ENCODE measurements around the gene ITGB2.
A peak's percentile ranks its signal among the peaks of the same experiment; 100 is the strongest.

The ITGB2 gene

DNA sequence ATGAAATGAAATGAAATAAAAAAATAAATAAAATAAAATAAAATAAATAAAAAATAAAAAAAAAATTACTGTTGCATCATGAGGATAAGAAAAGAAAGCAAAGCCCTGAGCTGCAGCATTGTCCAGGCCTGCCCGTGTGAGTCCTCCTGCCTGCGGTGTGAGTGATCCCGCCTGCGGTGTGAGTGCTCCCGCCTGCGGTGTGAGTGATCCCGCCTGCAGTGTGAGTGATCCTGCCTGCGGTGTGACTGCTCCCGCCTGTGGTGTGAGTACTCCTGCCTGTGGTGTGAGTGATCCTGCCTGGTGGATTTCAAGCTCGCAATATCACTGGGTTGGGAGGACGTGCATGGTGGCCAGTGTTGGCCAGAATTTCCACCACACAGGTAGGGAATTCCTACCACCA, 24.8 kb downstream of the ITGB2 start:
- DNase-seq = no peak

DNA sequence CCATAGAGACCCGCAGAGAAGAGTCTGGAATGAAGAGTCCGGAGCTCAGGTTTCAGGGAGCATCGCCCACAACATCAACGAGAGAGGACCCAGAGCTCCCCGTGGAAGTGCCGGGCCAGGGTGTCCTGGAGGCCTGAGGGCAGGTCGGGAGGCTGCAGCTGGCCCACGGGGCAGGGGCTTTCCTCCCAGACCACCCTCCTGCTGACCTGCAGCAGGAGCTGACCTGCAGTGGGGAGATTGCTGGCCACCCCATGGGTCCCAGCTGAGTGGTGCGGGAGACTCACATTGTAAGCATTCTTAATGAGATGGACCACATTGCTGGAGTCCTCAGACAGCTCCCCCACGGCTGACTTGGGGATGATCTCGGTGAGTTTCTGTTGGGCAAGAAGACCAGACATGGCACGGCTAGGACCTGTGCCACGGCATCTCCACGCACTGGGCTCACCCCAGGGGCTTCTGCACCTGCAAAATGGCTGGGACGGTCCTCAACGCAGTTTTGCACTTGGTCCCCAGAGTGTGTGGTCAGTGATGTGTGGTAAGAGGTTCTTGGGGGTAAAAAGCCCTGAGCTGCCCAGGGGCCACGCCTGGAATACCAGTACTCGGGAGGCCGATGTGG, 25.9 kb downstream of the ITGB2 start:
- no peak for DNase-seq

DNA sequence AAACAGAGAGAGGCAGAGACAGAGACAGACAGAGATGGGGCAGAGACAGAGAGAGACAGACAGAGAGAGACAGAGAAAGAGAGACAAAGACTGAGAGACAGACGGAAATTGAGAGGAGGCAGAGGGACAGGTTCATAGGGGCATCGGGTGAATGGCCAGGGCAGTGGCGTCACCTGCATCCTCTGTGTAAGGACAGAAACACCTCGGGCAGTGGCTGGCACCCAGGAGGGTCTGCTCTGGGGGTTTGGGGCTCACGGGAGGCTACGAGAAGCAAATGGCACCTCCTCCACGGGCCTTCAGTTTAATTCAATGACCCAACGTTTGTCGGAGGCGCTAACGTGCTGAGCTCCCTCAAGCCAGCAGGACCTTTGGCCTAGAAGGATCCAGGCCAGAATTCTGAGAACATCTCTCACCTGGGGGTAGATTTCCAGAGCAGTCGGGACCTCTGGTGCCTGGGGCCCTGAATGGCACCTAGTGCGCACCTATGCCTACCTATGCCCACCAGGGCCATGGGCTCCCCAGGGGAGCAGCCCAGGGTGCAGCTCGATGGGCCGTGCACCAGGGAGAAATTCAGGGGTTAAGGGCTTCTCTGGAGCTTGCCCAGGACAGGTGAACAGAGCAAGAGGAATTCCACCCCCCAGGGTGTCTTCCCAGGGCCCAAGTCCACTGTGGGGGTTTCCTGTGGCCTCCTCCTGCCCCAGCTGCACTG, 26.6 kb downstream of the ITGB2 start:
- no peak for DNase-seq

DNA sequence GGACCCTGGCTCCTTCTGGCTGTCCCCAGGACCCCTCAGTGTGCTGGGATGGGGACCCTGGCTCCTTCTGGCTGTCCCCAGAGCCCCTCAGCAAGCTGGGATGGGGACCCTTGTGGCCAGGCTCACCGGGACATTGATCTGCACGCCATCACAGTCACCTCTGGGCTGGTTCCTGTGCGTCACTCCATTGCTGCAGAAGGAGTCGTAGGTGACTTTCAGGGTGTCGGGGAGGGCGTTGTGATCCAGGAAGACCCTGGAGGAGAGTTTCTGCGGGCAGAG, 27.5 kb downstream of the ITGB2 start:
- no peak for DNase-seq

DNA sequence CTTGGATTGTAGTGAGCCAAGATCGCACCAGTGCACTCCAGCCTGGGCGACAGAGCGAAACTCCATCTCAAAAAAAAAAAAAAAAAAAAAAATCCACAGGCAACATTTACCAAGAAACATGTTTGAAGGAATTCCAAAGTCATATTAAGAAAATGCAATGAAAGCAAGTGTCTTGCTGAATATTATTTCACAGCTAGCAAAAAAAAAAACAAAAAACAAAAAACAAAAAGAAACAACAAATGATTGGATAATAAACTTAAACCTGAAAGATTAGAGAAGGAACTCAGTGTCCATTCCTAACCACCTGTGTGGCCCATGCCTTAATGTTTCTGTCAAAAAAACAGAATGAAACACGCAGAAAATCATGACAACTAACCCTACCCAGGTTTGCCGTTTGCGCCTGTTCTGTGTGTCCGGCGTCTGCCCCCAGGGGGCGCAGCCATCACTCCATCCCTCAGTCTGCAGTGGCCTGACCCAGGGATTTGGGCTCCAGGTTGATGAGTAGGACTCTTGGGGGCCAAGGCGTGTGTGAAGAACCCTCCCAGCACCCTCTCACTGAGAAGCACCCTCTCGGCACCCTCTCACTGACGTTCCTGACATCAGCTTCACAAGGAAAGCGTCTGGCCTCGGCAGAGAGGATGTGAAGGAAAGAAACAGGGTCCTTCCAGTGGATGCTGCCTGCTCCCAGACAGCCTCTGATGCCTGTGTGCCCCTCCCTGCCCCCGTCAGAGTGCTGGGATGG, 28.0 kb downstream of the ITGB2 start:
- DNase-seq = peak; percentile 72

DNA sequence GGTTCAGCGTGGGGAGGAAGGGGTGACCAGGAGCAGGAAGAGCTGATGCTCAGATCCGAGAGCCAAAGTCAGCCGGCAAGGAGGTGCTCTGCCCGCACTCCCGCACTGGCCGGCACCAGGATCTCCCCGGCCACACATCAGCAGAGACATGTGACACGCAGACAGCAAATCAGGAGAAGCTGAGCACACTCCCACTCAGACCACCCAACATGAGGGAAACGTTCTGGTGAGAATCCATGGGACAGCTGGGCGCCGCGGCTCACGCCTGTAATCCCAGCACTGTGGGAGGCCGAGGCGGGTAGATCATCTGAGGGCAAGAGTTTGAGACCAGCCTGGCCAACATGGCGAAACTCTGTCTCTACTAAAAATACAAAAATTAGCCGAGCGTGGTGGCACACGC, 28.6 kb downstream of the ITGB2 start:
- DNase-seq = no peak

DNA sequence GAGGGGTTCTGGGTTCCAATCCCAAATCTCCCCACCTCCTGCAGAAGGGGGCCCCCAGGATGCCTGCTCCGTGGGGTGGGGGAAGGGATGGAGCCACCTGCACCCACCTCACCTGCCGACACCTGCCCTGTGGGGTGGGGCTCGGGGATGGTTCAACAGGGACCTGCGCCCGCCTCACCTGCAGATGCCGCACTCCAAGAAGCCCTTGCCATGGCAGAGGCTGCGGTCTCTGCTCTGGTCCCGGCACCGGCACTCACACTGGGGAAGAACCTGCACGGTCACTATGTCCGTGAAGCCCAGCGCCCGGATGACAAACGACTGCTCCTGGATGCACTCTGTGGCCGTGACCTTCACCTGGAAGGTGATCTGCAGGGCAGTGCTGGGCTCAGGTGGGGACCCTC, 29.1 kb downstream of the ITGB2 start:
- DNase-seq = no peak

DNA sequence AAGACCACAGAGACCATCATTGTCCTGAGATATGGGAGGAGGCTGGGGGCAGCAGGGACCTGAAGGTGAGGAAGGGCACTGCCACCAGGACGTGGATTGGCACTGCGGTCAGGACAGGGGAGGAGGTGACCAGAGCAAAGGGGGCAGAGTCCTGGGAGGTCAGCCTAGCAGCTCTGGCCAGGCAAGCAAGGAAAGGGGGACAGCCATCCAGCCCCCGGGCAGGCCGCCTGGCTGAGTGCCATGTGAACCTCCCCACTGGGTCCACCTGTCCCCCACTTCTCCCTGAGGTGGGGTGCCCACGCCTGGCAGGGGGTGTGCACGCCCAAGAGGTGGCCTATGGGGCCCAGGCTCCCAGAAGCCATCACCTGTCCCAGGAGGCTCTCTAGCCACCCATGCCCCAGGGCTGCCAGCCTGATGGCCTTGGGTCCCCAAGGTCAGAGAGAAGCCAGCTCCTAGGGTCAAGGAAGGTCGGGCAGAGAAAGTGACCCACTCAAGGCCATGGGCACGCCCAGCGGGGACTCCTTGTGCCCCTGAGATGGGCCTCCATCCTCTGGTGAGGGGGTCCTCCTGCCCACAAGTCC, 29.6 kb downstream of the ITGB2 start:
- no peak for DNase-seq

DNA sequence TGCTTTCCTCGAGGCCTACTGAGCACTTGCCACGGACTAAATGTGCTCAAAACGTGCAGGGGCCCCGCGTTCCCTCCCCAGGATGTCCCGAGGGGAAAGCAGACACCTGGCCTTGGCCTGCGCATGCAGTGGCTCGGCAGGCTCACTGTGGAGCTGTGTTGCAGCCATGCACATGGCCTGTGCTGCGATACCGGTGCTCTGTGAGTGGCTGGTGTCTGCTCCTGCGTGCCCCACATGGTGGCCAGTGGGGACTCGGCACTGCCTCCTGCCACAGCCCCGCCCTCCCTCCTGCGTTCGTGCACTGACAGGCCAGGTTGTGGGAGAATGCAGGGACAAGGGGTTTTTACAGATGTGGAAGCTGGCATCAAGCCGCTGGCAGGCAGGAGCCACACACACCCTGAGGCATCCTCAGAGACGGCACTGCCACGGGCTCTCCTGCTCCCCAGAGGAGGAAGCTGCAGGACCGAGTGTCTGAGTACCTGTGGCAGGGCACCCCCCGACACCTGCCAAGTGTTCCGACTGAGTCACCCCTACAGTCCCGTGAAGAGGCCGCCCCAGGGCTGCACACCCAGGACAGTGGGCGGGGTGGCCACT, 30.3 kb downstream of the ITGB2 start:
- DNase-seq = no peak

DNA sequence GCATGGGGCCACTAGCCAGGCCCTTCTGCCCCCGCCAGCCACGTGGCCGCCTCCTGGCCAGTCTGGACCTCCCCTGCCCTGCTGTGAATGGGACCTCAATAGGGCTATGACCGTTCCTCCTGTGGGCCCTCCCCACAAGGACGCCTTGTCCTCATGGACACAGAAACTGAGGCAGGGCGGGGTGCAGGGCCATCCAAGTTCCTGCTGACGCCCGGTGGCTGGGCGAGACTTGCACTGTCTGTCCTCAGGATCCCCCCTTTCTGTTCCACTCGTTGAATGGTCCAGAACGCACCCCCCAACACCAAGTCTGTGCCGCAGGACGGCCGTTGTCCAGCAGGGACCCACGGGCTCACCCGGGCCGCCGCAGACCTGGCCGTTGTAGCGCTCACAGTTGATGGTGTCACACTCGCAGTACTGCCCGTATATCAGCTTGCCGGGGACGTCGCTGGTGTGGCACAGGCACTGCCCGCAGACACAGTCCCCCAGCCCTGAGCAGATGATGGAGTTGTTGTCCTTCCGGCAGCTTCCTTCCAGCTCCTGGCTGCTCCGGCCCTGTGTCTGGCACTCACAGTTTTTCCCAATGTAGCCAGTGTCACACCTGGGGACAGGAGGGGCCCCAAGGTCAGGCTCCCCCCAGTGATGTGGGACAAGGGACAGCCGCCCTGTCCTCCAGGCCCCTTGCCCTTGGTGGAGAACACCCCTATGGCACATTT, 30.9 kb downstream of the ITGB2 start:
- DNase-seq = no peak

DNA sequence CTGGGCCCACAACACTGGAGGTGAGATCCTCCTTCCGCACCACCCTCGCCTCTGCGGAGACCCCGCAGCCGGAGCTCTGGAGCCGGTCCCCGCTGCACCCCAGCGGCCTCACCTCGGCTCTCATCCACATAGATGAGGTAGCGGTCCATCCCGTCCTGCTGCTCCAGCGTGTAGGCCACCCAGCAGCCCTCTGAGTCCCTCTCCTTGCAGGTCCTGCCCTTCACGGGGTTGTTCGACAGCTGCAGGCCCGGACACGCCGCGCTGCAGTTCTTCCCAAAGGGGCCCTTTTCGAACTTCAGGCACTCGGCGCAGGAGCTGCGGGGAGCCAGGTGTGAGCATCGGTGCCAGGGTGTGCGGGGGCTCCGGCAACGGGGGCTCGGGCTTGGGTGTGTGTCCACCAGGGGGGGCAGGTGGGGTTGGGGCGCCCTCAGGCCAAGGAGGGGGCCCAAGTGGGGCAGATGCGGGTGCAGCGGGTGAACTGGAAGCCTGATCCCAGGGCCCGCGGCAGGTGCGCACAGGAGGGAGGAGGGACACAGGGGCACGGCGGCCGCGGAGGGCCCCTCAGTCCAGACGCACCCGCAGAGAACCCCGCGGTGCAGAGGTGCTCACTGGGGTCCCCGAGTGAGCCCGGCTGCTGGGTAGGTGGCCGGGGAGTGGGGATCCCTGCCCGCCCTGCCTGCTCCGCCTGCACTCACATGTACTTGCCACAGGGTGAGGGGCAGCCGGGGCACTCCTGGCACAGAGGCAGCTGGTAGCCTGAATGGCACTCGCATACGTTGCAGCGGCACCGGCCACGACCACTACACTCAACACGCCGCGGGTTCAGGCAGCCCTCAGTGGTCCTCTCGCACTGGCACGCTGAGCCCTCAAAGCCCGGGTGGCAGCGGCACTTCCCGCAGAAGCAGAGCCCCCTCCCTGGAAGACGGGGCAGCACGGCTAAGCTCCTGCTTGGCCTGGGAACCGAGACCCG, 31.8 kb downstream of the ITGB2 start:
- no peak for DNase-seq

DNA sequence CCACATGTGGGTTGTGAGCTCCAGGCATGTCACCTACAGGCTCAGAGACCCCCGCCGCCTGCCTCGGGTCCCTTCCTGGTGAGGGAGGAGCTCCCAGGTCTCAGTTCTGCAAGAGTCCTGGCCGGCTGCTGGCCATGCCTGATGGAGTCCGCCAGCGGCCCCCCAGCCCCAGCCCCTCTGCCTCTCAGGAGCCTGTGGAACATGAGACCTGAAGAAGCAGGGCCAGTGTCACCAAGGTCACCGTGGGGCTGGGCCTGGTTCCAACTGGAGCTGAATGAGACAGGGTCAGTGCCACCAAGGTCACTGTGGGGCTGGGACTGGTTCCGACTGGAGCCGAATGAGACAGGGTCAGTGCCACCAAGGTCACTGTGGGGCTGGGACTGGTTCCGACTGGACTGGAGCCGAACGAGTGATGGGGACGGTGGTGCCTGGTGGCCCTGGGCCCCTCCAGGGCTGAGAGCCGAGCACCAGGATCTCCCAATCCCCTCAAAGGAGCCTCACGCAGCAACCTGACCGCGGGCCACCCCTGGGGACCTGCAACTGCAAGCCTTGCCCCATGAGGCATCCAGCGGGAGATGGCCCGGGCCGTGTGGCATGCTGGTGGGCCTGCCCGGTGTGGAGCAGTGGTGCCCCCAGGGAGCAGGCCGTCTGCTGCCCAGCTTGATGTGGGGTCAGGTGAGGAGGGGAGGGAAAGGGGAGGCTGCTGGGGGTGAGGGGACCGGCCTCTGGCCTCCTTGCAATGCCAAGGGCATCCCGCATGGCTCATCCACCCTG, 32.7 kb downstream of the ITGB2 start:
- DNase-seq = no peak

DNA sequence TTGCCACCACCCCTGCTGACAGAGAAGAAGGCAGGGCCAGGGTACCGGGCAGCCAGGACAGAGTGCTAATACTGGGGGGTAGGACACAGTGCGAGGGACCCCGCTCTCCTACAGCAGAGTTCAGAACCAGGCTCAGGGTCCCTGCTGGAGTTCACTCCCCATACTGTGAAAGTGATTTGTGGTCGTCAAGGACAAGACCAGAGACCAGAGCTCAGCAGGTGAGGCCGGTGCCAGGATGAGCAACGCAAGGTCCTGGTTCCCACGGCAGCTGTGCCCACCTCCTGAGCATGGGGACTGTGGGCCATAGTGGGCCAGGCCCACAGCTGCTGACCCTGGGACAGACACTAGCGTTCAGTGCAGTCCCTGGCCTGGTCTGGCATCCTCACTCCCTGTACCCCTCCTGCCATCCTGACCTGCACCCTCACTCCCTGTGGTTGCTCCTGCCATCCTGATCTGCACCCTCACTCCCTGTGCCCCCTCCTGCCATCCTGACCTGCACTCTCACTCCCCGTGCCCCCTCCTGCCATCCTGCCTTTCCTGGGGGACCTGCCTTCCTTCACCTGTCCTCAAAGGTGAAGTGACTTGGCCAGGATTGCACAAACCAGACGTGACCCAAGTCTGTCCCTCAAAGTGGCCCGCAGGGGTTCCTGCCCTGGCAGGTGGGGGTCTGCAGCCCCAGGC, 33.4 kb downstream of the ITGB2 start:
- DNase-seq = no peak

DNA sequence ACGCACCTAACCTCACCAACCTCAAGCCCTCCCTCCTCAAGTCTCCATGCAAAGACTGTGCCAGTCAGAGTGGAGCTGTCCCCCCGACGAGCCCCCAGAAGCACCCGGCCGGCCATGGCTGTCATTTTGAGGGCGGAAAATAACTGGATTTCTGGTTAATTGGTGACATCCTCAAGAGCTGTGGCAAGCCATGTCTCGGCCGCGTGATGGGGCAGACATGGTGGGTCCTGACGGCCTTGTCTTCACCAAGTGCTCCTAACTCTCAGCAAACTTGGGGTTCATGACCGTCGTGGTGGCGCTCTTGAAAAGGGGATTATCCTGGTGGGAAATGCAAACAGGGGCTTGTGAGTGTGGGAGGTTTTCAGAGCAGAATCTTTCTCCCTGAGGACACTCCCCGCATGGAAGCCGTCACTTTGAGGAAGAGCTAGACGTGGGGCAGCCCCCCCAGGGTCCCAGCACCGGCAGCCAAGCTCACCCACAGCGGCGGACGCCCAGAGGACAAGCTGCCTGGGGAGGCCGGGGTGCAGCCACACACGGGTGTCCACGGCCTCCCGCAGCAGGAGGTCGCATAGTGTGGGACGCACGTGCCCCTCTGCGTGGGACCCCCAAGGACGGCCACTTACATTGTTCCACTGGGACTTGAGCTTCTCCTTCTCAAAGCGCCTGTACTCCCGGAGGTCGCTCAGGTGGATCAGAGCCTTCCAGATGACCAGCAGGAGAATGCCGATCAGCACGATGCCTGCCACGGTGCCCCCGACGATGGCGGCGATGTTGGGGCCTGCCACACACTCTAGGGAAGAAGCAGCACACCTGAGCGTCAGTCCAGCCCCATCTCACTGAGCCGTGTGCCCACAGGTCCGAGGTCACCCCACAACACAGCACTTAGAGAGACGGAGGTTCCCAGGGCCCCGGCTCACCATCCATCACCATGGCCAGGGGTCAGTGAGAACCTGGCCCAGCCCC, 34.3 kb downstream of the ITGB2 start:
- DNase-seq = no peak

DNA sequence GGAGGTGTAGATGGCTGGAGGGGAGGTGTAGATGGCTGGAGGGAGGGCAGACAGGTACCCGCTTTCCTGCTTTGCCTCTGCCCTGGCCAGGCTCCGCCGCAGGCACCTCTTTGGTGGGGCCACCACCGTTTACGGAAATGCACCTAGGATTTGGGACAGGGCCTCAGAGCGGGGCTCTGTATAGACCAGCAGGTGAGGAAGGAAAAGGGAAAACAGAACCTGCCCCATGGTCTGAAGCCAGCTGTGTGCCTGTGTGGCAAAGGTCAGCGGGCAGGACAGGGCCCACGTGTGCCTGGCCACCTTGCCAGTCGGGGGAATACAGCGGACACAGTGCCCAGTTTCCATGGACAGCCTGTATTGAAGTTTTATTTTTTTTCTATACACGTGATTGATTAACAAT, 35.1 kb downstream of the ITGB2 start:
- DNase-seq = no peak

DNA sequence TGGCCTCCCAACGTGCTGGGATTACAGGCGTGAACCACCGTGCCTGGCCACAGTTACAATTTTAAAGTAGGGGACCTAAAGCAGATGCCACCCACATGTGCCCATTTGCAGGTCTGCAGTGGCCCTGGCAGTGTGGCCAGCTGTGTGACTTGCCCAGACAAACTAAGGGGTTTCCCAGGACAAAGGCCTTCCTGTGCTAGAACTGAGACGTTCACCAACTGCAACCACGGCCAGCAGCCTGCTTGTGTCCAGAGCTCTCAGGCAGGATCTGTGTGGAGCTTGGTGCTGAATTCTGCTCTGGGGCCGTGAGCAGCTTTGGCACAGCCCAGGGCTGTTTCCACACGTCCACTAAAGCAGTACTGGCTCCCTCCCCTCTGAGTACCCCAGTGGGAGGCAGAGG, 36.6 kb downstream of the ITGB2 start:
- DNase-seq = no peak

DNA sequence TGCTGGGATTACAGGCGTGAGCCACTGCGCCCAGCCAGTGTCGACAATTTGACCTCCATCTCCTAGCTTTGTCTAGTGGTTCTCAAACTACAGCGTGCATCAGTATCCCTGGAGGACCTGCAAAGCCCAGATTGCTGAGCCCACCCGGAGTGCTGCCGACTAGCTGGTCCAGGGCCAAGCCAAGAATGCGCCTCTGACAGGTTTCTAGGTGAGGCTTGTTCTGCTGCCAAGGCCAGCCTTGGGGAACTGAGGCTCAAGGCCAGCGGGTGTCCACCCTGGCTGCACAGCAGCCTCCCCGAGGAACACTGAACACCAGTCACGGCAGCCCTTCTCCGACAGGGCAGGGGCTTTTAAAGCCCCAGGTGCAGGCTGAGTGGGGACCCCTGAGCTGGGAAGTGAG, 37.4 kb downstream of the ITGB2 start:
- no peak for DNase-seq

DNA sequence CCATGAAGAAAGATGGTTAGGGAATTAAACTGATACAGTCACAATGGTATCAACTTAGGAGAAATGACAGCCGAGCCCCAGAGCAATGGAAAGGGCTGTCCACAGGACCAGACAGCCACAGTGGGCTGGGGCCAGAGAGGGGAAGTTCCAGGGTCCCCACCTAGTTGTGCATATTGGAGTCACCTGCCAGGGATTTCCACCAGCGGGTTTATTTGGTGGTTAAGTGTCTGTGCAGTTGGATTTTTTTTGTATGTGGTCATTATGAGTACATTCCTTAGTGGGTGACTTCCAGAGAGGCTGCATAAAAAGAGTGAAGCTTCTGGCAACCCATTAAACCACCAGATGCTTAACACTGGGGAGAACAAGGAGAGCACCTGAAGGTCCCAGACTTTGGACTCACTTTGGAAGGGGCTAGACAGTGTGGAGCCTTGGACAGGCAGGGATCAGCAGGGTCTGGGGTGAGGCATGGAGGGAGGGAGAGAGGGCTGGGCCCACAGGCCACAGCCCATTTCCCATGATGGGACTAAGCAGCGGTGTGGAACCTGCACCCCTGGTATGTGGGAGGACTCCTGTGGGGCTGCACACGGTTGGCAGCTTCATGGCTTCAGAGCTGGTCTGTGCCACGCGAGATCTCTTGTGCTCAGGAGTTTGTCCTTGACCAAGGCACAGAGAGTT, 39.4 kb downstream of the ITGB2 start:
- DNase-seq = no peak
